ENCODE measurements around the gene CCDC178.

GRCh38 chr18:32910694-32911296 is 529.7 kb downstream of the CCDC178 start:
- TF ChIP-seq POLR2A (IDR thresholded peaks at IDR 0.05; ENCODE audit: low read depth, low read length): no peak
- no peak for TF ChIP-seq POLR2AphosphoS5 (IDR thresholded peaks at IDR 0.05; ENCODE audit: low read depth, low read length)
